Activated CD4-positive, alpha-beta T cell treated with anti-CD3 and anti-CD28 coated beads, Interleukin-2, Interleukin-4, amounts not matched to agents 100 ng/mL and 50 ng/mL, durations not matched to agents 16 hours and 8 hours (primary cell): ENCODE results near the gene ANXA3.

Experiments used
- DNase-seq: peaks from one replicate; pipeline ENCODE4 v3.0.0-alpha.2; 2020; ENCODE audit warnings: low spot score

The ANXA3 gene

DNA sequence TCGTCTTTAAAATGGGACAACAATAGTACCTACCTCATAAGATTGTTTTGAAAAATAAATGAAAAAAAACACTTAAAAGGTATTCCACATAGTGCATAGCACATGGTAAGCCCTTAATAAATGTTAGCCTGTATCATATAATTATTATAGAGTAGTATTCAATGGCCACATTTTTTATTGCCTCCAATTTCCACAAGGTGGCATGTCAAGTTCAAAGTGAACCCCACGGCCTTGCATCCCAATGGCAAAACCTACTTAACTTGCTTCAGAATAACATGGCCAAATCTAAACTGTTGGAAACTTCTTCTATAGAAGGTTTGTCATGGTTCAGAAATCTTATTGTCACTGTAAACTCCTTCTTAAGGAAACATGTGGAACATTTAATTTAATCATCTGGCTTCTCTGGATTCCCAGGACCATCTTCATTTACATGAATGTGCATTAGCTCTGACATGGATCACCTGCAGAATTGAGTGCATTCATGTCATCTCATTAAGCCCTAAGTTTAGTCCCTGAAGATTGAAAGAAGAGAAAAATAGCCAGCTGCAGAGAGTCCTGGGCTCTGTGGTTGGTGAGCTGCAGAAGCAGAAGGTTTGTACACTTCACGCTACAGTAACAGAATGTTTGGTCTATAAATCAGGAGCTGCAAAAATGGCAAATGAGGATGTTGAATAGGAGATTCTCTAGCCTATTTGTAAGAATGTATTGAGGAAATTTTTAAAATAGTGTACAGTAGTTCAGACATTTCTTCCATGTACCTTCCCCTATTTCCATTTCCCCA lies 61.0 kb downstream of the ANXA3 start:
- peak; percentile 39 for DNase-seq

DNA sequence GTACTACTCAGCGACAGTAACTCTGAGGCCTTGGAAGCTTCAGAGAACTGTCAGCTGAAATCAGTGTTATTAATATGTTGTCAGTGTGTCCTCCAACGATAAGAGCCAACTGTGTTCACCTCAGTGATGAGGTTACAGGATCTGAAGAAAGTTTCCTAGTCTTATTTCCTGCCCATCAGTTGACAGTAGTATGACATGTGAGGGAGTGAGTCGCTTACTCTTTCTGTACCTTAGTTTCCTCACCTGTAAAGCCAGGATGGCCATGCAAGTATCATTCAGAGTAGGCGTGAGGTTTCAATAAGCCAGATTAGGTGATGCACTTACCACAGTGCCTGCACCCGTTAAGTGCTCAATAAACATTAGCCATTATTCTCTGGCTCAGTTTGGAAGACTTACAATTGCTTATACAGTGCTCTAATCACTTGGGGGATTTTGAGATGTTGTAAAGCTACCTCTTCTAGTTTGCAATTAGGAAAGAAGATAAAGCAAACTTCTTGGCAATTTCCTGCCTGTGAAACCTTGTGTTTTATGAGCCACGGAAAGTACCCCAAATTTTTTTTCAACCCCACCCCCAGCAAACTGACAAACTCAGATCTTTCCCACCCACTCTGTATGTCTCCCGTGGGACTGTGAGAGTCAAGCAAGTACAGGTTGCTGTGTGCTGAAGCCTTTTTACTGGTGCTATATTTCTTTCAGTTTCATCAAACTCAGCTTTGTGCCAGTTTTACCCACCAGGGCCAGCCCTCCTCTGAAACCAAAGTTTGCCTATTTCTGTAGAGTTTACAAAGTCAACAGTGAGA lies 62.2 kb downstream of the ANXA3 start:
- no peak for DNase-seq

DNA sequence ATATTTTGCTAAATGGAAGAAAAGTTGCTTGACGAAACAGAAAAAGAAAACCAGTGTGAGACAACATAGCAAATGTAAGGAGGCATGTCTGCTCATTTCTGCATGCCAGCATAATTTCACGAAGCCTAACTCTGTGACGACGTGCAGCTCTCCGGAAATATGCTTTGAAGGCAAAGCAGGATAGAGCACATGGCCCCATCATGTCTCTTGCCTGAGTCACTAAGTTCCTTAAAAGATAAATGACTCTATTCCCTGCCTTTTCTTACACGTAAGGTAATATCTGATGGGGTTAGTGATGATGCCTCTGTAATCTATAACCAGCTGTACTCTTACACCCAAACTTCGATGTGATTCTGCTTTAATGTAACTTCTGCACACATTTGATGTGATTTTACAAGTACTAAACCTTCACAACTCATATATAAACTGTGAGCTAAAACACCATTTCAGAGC lies 64.5 kb downstream of the ANXA3 start:
- no peak for DNase-seq

DNA sequence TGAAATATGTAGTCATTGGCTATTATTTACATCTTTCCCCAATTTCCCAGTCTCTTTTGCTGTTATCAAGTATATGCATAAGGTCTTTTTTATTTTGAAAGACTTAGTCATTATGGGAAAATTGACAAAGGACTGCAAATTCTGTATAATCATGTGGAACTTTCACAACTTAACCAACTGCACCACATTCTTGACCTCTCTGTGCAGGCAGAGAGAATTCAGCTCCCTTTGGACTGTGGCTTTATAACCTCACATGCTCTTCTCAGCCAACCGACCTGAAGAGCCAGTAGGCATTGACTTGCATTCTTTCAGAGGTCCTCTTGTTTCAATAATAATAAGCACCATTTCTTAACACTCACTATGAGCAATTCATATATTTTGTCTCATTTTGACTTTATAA lies 66.9 kb downstream of the ANXA3 start:
- no peak for DNase-seq

DNA sequence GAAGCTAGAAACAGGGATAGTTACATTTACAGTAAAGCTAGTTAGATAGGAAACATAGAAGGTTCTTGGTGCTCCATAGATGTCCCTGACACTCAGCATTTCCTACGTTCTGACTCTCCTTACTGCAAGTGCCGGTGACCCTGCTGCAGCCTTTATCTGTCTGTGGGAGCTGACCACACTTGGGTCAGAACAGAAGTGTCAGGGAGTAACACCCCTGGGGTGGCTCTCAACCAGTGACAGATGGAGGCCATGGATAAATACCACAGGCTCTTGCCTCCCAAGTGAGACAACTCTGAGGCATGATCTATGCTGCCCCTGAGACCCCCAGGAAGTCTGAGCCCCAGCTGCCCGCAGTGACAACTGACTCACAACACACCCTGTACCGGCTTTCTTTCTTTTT lies 69.8 kb downstream of the ANXA3 start:
- DNase-seq: no peak

DNA sequence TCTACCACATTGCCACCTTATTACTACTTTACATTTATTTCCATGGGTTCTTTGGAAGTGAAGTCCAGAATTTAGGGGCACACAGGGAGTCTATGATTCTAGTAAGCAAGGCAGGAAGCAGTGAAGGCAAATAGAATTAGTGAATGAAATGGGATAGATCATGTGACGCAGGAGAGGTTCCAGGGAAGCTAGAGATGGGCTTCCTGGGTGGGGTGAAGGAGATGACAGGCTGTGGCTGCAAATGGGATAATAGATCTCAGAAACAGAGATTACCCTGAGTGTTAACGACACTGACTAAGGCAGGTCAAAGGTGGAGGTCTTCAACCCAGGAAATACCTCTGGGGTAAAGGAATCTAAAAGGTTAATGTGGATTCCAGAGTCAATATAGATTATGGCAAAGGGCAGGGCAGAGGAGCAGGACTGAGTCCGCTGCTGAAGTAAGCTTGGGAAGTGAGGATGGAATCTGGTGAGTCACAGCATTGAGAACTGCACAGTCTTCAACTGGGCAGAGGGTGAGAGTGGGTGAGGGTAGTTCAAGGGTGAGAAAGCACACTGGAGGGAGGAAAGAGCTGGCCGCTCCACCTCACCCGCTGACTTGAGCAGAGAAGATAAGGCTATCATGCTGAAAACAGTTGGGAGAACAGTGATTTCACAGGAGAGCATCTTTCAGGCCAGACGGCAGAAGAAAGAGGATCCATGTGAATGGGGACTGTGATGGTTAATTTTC lies 70.8 kb downstream of the ANXA3 start:
- no peak for DNase-seq

DNA sequence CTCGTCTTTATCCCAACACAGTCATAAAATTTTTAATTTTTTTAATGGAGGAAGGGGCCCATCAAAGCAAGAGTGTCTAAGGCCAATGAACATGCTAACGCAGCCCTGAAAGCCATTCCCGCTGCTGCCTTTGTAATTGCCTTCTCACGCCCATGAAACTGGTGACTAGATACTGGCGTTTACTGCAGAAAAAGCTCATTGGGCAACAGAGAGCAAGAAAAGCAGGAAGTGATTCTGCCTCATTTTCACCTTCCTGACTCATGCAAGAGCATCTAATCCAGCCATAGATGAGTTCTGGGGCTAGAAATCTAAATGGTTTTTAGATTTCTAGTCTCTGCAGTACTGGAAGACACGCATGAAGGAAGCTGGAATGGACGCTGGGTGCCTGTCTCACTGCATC lies 72.5 kb downstream of the ANXA3 start:
- no peak for DNase-seq

DNA sequence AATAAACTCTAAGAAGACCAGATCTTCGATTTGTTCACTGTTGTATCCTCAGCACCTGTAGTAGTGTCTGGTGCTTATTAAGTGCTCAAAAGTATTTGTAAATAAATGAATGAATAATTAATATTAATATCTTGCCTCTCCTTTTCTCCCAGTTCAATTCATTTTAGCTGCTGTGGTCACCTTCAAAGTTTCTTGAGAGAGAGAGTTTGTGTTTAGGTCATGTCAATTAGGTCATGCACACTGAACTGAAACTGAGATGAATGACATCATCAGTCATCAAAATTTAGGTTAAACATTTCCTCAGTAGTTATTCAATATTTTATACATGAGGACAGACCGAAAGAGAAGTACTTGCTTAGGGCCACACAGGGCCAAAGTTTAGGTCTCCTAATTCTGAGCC lies 73.5 kb downstream of the ANXA3 start:
- DNase-seq: no peak

DNA sequence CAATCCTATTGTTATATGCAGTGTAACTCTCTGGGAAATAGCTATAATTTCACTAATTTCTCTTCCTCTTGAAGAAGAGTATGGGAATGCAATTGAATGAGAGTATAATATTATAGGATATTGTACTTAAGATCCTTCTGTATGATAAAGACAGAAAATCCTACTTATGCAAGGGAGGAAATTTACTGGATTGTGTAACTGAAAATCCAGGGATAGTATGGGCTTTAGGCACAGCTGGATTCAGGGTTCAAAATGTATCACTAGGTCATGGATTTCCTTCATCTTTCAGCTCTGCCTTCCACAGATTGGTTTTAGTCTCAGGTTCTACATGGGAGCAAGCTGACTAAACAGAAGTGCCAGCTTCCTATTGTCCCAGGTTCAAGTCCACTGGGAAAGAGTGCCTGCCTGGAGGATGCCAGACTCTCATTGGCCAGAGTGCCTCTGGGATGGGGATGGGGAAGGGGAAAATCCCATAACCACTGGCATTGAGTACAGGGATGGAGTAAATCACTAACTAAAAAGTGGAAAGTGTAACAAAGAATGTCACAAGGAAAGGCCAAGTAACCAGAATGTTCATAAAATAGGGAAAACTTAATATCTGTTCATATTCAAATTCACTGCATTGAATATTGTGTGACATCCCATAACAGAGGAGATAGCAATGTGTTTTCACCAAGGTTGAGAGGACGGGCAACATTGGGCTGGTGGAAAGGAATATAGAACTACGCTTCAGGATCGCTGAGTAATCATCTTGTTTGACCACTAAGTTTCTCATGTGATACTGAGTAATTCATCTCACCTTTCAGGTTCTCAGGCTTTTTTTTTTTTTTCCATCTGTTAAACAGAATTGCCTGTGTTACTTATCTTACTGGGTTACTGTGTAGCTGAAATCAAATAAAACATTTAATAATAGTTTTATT lies 75.7 kb downstream of the ANXA3 start:
- no peak for DNase-seq

DNA sequence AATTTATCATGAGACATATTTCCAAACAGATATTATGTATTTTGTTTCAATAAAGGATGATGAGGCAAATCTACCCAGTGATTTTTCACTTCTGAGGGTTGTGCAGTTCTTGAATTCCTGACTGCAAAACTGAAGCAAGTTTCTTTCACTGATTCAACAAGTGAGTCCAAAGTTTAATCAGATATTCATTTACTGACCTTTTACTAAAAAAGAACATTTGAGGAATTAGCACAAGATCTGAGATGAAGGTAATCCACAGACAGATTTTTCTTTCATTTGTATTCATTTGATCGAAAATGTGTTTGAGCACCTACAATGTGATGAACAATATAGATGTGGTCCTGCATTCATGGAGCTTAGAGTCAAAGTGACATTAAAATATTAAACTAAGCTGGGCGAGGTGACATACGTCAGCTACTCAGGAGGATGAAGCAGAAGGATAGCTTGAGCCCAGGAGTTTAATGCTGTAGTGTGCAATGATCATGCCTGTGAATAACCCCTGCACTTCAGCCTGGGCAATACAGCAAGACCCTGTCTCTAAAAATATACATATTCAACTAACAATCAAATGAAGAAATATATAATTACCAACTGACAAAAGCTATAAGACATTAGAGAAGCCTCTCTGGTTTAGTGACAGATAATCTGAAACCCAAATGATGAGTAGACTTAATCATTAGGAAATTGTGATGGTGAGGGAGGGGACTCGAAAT lies 76.6 kb downstream of the ANXA3 start:
- no peak for DNase-seq

DNA sequence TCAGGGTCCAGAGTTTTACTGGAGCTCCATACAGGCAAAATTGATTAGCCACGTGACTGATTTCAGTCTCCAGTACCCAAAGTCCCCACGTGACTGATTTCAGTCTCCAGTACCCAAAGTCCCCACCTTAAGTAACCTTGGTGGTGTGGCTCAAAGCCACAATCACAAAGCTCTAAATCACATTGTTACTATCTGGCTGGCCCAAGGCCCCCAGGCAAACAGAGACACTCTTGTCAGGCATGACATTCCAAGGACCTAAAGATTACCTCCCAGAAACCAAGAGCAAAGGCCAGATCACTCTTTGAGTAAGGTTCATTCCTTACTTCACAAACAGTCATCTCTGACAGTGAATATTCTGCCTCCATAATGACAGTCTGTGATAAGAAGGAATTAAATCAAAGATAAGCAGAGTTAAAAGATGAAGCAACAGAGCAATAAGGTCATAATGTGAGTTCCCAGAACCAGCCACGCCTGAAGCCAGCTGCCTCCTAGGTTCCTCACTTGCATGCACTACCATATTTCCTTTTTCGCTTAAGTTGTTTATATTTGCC lies 78.5 kb downstream of the ANXA3 start:
- DNase-seq: no peak

DNA sequence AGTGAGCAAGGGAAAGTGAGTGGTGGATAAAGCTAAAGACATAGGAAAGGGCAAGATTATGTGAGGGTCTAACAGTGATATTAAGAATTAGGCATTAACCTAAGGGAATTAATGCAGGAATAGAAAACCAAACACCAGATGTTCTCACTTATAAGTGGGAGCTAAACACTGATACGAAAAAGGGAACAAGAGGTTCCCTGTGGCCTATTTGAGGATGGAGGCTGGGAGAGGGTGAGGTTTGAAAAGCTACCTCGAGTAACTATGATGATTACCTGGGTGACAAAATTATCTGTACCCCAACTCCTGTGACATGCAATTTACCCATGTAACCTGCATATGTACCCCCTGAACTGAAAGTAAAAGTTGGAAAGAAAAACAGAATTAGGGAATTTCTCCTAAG lies 79.0 kb downstream of the ANXA3 start:
- DNase-seq: no peak

DNA sequence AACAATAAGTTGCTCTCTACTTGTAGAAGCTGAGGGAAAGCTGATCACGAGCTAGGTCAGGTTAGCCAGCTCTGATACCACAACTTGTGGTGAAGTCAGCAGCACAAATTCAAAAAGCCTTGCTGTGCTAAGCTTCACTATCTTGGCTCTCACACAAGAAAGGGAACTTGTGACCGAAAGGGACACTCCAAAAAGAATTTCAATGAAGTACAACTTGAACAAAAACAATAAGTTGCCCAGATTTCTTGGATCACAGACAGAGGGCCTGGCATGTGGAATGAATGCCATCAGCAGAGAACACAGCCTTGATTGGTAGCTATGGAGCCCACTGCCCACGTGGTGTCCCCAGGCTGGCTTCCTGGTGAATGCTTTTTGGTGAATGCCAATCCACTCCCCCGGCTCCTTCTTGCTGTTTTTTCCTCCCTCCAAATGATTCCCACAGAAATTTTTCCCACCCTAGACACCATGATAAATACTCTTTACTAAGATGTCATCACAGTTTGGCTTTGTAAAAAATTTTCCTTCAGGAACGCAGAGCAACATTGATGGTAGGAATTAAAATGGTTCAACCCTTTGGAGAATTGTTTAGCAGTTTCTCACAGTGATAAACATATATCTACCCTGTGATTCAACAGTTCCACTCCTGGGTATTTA lies 82.6 kb downstream of the ANXA3 start:
- DNase-seq: no peak

DNA sequence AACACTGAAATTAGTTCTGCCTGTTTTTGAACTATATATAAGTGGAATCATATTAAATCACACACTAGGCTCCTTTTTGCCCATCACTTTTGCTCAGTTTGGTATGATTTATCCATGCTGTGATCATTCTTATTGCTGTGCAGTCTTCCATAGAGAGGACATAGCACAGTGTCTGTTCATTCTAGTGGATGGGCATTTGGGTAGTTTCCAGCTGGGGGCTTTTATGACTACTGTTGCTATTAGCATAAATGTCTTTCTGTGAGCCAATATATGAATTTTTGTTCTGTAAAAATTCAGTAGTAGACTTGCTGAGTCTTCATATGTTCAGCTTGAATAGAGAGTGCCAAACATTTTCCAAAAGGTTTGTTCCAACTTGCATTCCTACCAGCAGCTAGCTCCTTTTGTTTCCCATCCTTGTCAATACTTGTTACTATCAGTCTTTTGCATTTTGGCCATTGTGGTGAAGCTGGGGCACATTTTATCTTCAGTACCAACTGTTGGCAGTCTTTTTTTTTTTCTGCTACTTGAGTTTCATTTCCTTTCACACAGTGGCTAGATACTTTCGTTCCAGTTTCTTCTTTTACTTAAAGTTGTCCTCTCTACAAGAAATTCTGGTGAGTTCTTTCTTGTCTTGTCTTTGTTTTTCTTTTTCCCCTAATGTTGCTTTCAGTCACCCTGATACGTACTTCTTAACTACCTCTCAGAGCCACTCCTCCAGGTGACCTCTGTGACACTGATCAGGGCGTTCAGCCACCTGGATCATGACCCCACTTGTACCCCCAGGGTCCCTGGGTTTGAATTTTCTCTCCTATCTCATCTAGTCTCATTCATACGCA lies 87.0 kb downstream of the ANXA3 start:
- no peak for DNase-seq

DNA sequence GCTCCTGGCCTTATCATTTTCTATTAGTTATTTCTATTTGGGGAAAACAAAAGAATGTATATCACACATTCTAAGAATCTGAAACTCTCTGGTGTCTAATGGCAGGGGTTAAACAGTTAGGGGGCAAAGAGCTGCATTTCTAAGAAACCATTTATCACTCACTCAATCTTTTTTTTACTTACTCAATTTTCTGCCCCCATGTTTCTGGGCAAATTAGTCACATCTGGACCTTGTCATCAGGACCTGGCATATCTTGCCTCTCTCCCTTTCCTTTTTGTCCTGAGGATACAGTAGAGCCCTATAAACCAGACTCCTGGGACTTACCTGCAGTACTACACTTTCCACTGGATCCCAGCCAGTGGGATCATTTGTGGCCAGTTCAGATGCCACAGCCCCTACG lies 89.1 kb downstream of the ANXA3 start:
- no peak for DNase-seq

DNA sequence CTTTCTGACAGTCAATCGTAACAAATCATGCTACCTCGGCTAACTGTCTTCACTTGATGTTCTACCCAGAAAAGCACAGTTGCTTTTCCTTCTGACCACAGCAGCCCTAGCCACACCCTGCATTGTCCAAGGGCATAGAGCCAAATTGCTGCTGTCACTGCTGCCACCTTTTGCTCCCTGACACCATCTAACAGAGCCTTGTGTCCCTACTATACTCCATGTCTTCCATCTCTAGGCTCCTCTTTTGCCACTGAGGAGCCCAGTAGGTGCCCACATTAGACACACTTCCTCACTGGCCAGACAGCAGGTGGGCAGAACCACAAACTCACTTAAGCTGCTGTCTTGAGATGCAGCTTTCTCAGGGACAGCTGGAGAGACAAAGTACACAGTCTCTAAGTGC lies 91.4 kb downstream of the ANXA3 start:
- DNase-seq: no peak

DNA sequence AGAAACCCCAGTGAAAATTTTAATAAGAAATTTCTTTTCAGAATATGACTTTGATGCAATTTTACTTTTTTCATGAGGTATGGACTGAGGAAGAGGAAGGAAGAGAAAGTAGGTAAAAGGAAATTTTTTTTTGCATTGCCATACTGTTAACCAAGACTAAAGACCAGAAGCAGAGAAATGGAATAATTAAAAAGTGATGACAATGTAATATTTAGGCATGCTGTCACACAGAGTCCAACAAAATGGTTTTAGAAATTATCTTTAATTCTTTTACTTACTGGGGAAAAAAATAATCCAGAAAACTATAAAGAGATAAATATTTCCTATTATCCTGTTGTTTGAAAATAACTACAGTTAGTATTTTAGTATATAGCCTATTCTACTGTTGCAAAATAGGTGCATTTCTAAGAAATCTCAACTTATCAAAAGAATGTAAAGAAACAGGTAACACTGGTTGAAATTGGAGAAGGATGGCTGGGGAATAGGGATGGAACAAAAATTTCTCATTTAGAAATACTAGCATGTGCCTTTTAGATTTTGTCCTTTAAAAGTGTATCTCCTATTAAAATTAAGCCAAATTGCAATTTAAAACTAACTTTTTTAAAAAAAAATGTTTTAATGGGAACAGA lies 92.6 kb downstream of the ANXA3 start:
- no peak for DNase-seq

DNA sequence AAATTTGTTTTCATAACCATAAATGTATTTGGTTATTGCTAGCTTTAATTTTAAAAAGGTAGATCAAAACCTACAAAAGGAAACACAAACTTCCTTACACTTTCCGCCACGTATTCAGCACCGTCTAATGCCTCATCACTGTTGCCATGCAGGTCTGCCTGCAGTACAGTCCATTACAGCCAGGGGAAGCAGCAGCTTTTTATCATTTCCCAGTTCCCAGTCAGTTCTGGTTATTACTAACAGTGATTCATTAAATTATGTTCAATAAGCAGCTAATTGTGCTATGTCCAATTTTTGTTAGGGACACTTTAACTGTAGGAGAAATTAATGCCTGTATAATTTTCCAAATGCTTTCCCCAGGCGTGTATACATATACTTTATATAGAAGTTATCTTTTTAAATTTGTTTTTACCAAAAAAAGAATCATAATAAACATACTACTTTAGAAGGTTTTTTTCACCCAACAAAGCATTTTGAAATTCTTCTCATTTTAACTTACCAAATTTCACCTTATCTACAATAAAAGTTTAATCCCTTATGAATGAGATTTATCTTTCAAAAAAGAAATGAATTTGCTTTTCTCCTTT lies 93.3 kb downstream of the ANXA3 start:
- peak; percentile 64 for DNase-seq
